Inflammatory macrophage (primary cell): Measurements from ENCODE around the gene PRKAR1B.
A peak's percentile ranks its signal among the peaks of the same experiment; 100 is the strongest.

Experiments used
- DNase-seq, 2 donors: peaks; one replicate each; pipeline ENCODE4 v3.0.0-alpha.2; 2020 to 2022

Gene PRKAR1B

DNA sequence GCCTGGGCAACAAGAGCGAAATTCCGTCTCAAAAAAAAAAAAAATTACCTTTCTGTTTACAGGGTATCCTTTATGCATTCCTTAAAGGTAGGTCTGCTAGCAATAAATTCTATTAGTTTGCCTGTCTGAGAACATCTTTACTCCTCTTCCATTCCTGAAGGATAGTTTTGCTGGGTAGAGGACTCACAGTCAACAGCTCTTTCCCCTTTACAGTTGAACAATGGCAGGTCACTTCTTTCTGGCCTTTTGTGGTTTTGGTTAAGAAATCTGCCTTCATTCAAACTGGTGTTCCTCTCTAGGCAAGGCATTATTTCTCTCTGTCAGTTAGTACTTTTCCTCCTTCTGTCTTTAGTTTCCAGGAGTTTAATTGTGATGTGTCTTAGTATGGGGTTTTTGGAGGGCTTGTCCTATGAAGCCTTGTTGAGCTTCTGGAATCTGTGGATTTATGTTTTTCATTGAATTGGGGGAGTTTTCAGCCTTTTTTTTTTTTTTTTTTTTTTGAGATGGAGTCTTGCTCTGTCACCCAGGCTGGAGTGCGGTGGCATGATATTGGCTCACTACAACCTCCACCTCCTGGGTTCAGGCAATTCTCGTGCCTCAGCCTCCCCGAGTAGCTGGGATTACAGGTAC, 5.3 kb downstream of the PRKAR1B start:
- DNase-seq = peak; percentile 8

DNA sequence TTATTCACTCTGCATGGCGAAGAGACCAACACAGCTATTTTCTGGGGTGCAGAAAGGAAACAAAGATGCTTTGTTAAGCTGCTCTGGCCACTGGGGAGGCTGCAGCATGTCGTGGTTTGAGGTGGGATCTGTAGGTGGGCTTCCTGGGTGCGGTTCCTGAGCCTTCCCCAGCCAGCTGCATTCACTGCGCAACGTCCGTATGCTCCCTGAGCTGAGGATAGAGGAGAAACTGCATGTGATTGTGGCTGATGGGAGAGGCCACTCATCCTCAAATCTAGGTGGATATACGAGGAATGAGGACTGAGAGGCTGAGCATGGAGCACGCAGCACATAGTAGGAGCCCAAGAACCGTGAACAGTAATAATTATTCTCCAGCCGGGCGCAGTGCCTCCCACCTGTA, 10.4 kb downstream of the PRKAR1B start:
- no peak for DNase-seq

DNA sequence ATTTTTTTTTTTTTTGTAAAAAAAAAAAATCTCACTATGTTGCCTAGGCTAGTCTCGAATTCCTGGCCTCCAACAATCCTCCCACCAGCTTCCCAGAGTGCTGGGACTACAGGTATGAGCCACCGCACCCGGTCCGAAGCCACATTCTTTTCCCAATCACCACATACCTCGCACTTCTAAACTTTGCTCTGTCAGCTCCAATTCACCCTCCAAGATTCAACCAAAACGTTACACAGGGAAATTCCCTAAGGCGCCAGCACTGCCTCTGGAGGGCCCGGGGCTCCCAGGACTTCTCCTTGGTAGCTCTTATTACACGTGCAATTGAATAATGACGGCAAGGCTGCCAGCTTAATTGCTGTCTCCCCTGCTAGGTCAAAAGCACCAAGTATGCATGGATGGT, 10.9 kb downstream of the PRKAR1B start:
- DNase-seq = no peak

DNA sequence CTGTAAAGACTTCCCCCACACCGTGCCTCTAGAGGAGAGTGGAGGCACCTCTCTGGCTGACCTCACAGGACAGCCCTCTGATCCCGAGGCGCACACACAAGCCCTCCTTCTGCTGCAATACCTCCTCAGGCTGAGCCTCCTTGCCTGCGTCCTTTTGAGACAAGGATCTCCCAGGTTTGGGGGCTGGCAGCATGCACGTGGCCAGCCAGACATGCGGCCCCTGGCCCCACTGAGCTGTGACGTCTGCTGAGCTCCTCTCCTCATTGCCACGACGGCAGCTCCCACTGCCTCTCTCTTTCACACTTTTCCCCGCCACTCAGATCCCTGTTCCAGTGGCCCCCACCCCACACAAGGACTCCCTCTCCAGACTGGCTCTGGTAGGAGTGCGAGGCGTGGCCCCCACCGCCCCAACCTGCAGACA, 12.8 kb downstream of the PRKAR1B start:
- no peak for DNase-seq

GRCh38 chr7:713488-714230, 13.4 kb downstream of the PRKAR1B start:
- no peak for DNase-seq

DNA sequence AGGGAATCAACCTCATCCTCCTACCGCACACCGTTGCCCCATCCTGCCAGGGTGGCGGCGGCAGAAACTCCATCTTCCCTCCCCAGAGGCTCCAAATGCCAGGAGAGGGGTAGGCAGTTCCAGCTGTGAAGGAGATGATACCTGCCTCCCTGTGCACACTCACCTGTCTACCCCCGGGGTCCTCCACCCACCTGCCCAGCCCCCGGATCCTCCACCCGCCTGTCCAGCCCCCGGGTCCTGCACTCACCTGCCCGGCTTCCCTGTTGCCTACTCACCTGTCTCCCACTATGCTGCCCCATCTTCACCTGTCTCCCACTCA, 14.0 kb downstream of the PRKAR1B start:
- DNase-seq = no peak

DNA sequence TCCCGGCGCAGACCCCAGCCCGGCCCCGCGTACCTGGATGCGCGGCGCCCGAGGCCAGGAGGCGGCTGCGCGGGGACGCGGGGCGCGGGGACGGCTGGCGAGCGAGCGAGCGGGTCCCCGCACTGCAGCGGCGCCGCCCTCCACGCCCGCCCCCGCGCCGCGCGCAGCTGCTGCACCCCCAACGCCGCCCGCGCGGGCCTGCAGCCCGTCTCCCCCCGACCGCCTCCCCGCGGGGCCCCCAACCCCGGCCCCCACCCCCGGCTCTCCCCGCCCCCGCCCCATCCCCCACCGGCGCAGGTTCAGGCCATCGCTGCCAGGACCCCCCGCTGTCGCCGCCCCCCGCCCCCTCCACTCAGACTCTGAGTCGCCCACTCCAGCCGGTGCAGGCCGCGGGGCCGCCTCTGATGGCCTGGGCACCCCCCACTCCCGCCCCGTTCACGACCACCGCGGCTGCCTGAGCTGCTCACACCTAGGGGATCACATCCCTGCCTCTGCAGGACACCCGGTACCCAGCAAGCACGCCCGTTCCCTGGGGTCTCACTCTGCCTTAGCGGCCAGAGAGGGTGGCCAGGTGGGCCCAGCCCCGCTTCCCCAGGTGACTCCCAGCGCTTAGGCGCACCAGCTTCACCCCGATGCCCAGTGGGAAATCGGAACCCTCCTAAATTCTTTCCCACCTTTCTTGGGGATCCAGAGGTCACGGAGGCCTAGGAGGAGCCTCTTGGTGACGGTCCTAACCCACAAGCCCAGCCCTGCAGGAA, 14.5 kb downstream of the PRKAR1B start:
- no peak for DNase-seq

DNA sequence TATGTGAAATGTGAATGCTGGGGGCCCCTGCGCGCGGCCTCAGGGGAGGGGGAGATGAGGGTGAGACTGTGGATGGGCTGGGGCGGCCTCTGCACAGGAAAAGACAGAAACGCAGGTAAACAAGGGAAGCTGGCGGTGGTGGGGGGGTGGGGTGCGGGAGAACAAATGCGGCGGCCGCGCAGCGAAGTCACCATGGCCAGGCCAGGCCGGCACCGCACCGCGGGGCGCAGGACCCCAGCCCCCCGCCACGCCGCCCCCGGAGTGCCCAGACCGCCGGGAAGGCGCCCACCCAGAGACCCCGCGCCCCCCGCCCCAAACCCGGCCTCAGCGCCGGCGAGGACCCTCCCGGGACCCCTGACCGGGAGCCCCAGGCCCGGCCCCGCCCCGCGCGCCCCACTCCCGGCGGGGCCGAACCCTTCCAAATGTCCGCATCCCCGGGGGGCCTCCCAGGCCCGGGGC, 15.1 kb downstream of the PRKAR1B start:
- no peak for DNase-seq

GRCh38 chr7:711093-711921, 15.8 kb downstream of the PRKAR1B start:
- DNase-seq = no peak

DNA sequence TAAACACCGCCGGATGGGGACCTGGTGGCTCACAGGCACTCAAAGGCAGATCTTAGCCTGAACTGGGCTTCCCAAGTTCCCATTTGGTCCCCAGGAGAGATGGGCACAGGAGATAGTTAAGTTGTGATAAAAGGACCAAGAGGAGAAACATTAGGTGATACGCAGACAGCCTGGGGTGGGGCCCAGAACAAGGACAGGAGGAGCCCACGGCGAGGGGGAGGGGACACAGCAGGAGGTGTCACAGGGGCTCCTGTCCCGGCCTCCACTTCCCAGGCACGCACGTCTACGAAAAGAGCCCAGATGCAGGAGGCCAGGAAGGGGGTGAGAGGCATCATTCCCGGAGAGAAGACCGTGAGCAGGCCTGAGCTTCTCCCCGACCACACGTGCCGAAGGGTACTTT, 16.9 kb downstream of the PRKAR1B start:
- DNase-seq = no peak

DNA sequence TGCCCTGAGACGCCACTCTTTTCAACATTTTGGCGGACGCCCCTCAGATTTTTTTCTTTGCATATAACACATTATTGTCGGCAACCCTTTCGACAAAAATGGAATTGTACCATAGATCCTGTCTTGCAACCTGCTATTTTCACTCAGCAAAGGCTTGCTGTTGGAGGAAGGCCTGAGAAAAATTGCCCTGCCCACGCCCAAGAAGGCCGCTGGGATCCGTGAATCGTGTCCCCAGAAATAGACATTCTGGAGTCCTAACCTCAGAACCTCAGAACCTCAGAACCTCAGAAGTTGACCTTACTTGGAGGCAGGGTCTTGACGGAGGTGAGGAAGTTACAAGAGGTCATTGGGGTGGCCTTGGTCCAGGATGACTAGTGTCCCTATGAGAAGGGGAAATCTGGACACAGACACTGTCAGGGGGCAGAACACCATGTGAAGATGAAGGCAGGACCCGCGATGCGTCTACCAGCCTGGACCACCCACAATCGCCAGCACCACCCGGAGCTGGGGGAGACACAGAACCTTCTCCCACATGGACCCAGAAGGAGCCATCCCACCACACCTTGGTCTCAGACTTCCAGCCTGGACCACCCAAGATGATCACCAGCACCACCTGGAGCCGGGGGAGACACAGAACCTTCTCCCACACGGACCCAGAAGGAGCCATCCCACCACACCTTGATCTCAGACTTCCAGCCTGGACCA, 19.6 kb downstream of the PRKAR1B start:
- DNase-seq = no peak

GRCh38 chr7:706721-707120, 20.4 kb downstream of the PRKAR1B start:
- no peak for DNase-seq

GRCh38 chr7:703049-703448, 24.0 kb downstream of the PRKAR1B start:
- no peak for DNase-seq

DNA sequence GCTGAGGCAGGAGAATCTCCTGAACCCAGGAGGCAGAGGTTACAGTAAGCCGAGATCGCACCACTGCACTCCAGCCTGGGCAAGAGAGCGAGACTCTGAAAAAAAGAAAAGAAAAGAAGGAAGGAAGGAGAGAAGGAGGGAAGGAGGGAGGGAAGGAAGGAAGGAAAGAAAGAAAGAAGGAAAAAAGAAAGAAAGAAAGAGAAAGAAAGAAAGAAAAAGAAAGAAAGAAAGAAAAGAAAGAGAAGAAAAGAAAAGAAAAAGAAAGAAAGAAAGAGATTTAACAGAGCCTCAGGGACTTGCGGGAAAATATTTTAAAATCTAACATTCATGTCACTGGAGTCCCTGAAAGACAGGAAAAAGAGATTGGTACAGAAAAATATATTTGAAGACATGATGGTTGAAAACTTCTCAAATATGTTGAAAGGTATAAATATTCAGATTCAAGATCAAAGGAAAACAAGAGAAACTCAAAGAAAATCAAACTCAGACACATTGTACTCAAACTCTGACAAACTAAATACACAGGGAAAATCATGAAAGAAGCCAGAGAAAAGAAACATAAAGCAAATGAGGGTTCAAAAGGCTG, 25.9 kb downstream of the PRKAR1B start:
- no peak for DNase-seq

DNA sequence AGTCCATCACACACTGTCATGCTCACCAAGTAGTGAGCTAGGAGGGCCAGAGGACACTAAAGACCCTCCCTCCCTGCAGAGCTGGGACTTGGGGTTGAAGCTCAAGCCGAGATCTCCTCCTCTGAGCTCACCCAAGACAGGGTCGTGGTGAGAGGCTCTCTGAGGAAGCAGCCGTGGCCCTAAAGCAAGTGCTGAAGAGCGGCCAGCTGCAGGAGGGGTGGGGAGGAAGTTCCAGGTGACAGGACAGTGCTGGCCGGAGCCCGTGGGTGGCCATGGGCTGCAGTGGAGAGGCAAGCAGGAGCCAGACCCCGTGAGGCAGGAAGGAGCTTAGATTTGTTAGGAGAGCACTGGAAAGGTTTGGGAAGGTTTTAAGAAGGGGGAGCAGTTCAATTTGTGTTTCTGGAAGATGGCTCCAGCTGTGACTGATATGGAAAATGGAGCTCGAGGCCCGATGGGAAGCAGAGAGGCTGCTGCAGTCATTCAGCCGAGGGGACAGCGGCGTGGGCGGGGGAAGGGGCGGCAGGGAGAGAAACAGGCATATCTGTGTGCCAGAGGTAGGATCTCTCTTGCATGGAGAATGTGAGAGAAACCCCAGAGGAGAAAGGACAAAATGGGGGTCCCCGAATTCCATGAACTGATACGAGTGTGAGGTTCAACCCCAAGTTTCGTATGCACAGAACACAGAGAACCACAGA, 27.5 kb downstream of the PRKAR1B start:
- DNase-seq = no peak

GRCh38 chr7:698515-699475, 28.3 kb downstream of the PRKAR1B start:
- no peak for DNase-seq

DNA sequence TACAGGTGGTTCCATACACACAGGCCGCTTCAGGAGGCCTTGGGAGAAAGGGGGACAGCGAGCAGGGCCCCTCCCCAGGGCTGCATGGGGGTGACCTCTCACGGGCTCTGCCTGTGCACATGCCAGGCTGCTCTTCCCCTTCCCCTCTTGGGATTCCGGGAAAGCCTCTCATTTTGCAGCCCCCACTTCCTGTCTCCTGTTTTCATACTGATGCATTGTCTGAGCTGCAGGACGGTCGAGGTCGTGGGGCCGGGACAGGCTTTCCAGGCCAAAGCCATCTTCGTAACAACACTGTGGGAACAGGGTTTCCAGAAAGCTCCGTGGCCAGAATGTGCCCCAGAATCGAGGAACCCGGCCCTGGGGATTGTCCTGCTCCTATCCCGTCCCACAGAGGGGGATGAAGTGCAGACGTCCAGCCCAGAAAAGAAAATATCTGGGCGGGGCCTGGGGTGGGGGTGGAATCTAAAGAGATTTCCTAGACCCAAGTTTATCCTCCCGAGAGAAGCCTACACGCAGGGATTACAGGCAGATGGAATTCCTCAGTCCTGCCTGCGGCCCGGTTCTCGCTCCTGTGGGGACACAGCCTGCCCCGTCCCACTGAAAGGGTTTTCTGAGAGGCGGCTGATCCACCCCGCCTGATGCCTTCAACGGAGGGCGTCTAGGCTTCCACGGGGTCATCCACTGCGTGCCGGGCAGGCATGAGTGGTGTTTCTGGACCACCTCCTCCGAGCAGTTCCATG, 30.1 kb downstream of the PRKAR1B start:
- DNase-seq = no peak

DNA sequence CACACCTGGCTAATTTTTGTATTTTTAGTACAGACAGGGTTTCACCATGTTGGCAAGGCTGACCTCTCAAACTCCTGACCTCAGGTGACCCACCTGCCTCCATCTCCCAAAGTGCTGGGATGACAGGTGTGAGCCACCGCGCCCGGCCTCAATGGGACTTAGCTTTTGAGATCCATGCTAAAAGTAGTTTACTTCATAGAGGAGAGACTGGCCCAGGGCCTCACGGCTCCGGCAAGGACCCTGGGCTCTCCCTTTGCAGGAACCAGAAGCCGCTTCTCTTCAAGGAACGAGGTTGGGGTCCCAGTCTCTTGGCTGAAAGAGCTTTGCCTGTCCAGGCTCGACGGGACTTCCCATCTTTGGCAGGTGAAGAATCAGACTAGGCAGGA, 30.7 kb downstream of the PRKAR1B start:
- DNase-seq = no peak

DNA sequence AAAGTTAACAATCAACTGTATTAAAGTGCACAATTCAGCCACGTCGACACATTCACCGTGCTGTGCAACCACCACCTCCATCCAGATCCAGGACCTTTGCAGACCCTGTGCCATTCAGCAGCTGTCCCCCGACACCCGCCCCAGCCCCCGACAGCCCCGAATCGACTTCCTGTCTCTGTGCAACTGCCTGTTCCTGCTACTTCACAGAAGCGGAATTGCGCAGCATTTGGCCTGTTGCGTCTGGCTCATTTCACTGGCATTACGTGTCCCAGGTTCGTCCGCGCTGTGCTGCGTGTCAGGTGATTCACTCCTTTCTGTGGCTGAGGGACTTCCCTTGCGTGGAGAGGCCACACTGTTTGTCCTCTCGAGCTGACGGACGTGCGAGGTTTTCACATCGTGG, 33.8 kb downstream of the PRKAR1B start:
- no peak for DNase-seq
